ENCODE measurements around the gene RAX2. TPM values are rescaled to one million over a fixed set of nuclear protein-coding genes. Genes with fewer than 3 reads are reported as not detected.

Gene RAX2
- total and polyA plus RNA-seq, 2 donors from 2014 or later, result not detected

- no peaks in the 10 kb centered on the region for H3K27me3 ChIP-seq (ENCODE audit: control insufficient read depth, insufficient read depth, low read length)
- intact Hi-C loops (cut with DNase I), result no loop called here
- no peak overlapping the region for H3K27ac ChIP-seq (ENCODE audit: low read depth in 2 of 2, low read length in 2 of 2)
- no peaks in the 10 kb centered on the region for H3K4me1 ChIP-seq (ENCODE audit: control insufficient read depth in 2 of 3, insufficient read depth in 2 of 3, low read depth in 1 of 3, low read length in 3 of 3)
- DNase-seq (no peak), FAIRE-seq (no peak)
- no peak overlapping the region for H3K9ac ChIP-seq (ENCODE audit: low read length in 3 of 3)
- peaks cover 0 to 8% (median 8%) of the 10 kb centered on the region in 3 donors for H3K36me3 ChIP-seq (ENCODE audit: control insufficient read depth in 2 of 3, insufficient read depth in 3 of 3, low read length in 3 of 3)
- TF ChIP-seq CTCF (IDR thresholded peaks at IDR 0.05; ENCODE audit: borderline replicate concordance, extremely low read depth, insufficient read depth), result no peak
- no peak overlapping the region for H3K4me3 ChIP-seq (ENCODE audit: low read length in 3 of 3)
- no peaks in the 10 kb centered on the region for H3K9me3 ChIP-seq (ENCODE audit: control insufficient read depth in 2 of 3, insufficient read depth in 1 of 3, low read length in 3 of 3)
Measured at GRCh38 chr19:3752492-3752891, 19.5 kb downstream of the RAX2 start.

- no peaks in the 10 kb centered on the region for H3K27me3 ChIP-seq (ENCODE audit: control insufficient read depth, insufficient read depth, low read length)
- no peak overlapping the region for H3K4me3 ChIP-seq (ENCODE audit: low read length in 3 of 3)
- no peak overlapping the region for H3K9ac ChIP-seq (ENCODE audit: low read length in 3 of 3)
- DNase-seq (no peak), FAIRE-seq (no peak)
- intact Hi-C loops (cut with DNase I), result no loop called here
- no peaks in the 10 kb centered on the region for H3K4me1 ChIP-seq (ENCODE audit: control insufficient read depth in 2 of 3, insufficient read depth in 2 of 3, low read depth in 1 of 3, low read length in 3 of 3)
- no peak overlapping the region for H3K27ac ChIP-seq (ENCODE audit: low read depth in 2 of 2, low read length in 2 of 2)
- no peak for TF ChIP-seq CTCF (IDR thresholded peaks at IDR 0.05; ENCODE audit: borderline replicate concordance, extremely low read depth, insufficient read depth)
- peaks cover 0 to 8% (median 3%) of the 10 kb centered on the region in 3 donors for H3K36me3 ChIP-seq (ENCODE audit: control insufficient read depth in 2 of 3, insufficient read depth in 3 of 3, low read length in 3 of 3)
- no peaks in the 10 kb centered on the region for H3K9me3 ChIP-seq (ENCODE audit: control insufficient read depth in 2 of 3, insufficient read depth in 1 of 3, low read length in 3 of 3)
Measured at GRCh38 chr19:3751236-3751635, 20.8 kb downstream of the RAX2 start.

GRCh38 chr19:3750211-3750610, 21.8 kb downstream of the RAX2 start:
- Histone ChIP-seq H3K27ac (ENCODE audit: low read depth in 2 of 2, low read length in 2 of 2) (no peak overlapping the region), H3K36me3 (ENCODE audit: control insufficient read depth in 2 of 3, insufficient read depth in 3 of 3, low read length in 3 of 3) (peaks cover 0 to 8% (median 3%) of the 10 kb centered on the region in 3 donors), H3K4me1 (ENCODE audit: control insufficient read depth in 2 of 3, insufficient read depth in 2 of 3, low read depth in 1 of 3, low read length in 3 of 3) (no peaks in the 10 kb centered on the region), H3K27me3 (ENCODE audit: control insufficient read depth, insufficient read depth, low read length) (no peaks in the 10 kb centered on the region), H3K9ac (ENCODE audit: low read length in 3 of 3) (no peak overlapping the region), H3K4me3 (ENCODE audit: low read length in 3 of 3) (no peak overlapping the region), H3K9me3 (ENCODE audit: control insufficient read depth in 2 of 3, insufficient read depth in 1 of 3, low read length in 3 of 3) (no peaks in the 10 kb centered on the region)
- FAIRE-seq (no peak), DNase-seq (no peak)
- intact Hi-C loops (cut with DNase I), result no loop called here
- TF ChIP-seq CTCF (IDR thresholded peaks at IDR 0.05; ENCODE audit: borderline replicate concordance, extremely low read depth, insufficient read depth), result no peak

- DNase-seq (no peak), FAIRE-seq (no peak)
- no peak overlapping the region for H3K4me3 ChIP-seq (ENCODE audit: low read length in 3 of 3)
- no peaks in the 10 kb centered on the region for H3K27me3 ChIP-seq (ENCODE audit: control insufficient read depth, insufficient read depth, low read length)
- no peak for TF ChIP-seq CTCF (IDR thresholded peaks at IDR 0.05; ENCODE audit: borderline replicate concordance, extremely low read depth, insufficient read depth)
- intact Hi-C loops (cut with DNase I), result no loop called here
- no peaks in the 10 kb centered on the region for H3K4me1 ChIP-seq (ENCODE audit: control insufficient read depth in 2 of 3, insufficient read depth in 2 of 3, low read depth in 1 of 3, low read length in 3 of 3)
- peaks cover 0 to 8% (median 4%) of the 10 kb centered on the region in 3 donors for H3K36me3 ChIP-seq (ENCODE audit: control insufficient read depth in 2 of 3, insufficient read depth in 3 of 3, low read length in 3 of 3)
- H3K27ac ChIP-seq (ENCODE audit: low read depth in 2 of 2, low read length in 2 of 2), result no peak overlapping the region
- H3K9ac ChIP-seq (ENCODE audit: low read length in 3 of 3), result no peak overlapping the region
- H3K9me3 ChIP-seq (ENCODE audit: control insufficient read depth in 2 of 3, insufficient read depth in 1 of 3, low read length in 3 of 3), result no peaks in the 10 kb centered on the region
Measured at GRCh38 chr19:3748965-3749364, 23.1 kb downstream of the RAX2 start.
